ENCODE data around the gene TUBGCP6. TPM values are rescaled to one million over a fixed set of nuclear protein-coding genes. Genes with fewer than 3 reads are reported as not detected.
"Not testable (repeated sequence)": the region's sequence is repeated elsewhere in the genome, so short reads cannot be mapped to it uniquely, and the experiment has no call there.

The TUBGCP6 gene
- polyA plus RNA-seq, 1 experiment = 8.5 TPM

GRCh38 chr22:50275181-50276055, 30.6 kb upstream of the TUBGCP6 start:
- no peak overlapping the region for H3K4me3 ChIP-seq (ENCODE audit: low read depth, low read length)
- H3K27ac ChIP-seq (ENCODE audit: low read depth, low read length) = no peak overlapping the region
- CTCF ChIA-PET = interaction anchor here (0.9 to 1.6 kb wide), 2 partner anchors 12 to 67 kb away, joined by 4 to 7 read pairs; no protein-coding TSS in a partner anchor
- H3K27me3 ChIP-seq (ENCODE audit: control insufficient read depth, insufficient read depth, low read length) = no peaks in the 10 kb centered on the region
- POLR2A ChIA-PET = interaction anchor here (0.8 kb wide), 1 partner anchor 8 kb away, joined by 6 read pairs; no protein-coding TSS in a partner anchor
- H3K9me3 ChIP-seq (ENCODE audit: control insufficient read depth, insufficient read depth, low read length) = peaks cover 15% of the 10 kb centered on the region; the same call in 1 of the 2 replicates
- no peak for DNase-seq (ENCODE audit: low read depth, low spot score)
- TF ChIP-seq, protein P1, sequence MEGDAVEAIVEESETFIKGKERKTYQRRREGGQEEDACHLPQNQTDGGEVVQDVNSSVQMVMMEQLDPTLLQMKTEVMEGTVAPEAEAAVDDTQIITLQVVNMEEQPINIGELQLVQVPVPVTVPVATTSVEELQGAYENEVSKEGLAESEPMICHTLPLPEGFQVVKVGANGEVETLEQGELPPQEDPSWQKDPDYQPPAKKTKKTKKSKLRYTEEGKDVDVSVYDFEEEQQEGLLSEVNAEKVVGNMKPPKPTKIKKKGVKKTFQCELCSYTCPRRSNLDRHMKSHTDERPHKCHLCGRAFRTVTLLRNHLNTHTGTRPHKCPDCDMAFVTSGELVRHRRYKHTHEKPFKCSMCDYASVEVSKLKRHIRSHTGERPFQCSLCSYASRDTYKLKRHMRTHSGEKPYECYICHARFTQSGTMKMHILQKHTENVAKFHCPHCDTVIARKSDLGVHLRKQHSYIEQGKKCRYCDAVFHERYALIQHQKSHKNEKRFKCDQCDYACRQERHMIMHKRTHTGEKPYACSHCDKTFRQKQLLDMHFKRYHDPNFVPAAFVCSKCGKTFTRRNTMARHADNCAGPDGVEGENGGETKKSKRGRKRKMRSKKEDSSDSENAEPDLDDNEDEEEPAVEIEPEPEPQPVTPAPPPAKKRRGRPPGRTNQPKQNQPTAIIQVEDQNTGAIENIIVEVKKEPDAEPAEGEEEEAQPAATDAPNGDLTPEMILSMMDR (IDR thresholded peaks at IDR 0.05; ENCODE audit: low read depth, low read length) = no peak

- Histone ChIP-seq H3K27ac (ENCODE audit: low read depth, low read length) (no peak overlapping the region), H3K4me3 (ENCODE audit: low read depth, low read length) (no peak overlapping the region), H3K27me3 (ENCODE audit: control insufficient read depth, insufficient read depth, low read length) (no peaks in the 10 kb centered on the region), H3K9me3 (ENCODE audit: control insufficient read depth, insufficient read depth, low read length) (peaks cover 15% of the 10 kb centered on the region; the same call in 1 of the 2 replicates)
- TF ChIP-seq, protein P1 (IDR thresholded peaks at IDR 0.05; ENCODE audit: low read depth, low read length) = no peak
- ChIA-PET CTCF (no interaction called here), POLR2A (no interaction called here)
- no peak for DNase-seq (ENCODE audit: low read depth, low spot score)
Measured at GRCh38 chr22:50274771-50275170, 29.9 kb upstream of the TUBGCP6 start.

- CTCF ChIA-PET = no interaction called here
- H3K4me3 ChIP-seq (ENCODE audit: low read depth, low read length) = no peak overlapping the region
- POLR2A ChIA-PET = no interaction called here
- no peak overlapping the region for H3K27ac ChIP-seq (ENCODE audit: low read depth, low read length)
- TF ChIP-seq, protein P1 (IDR thresholded peaks at IDR 0.05; ENCODE audit: low read depth, low read length) = peak; percentile 31
- no peak for DNase-seq (ENCODE audit: low read depth, low spot score)
- peaks cover 15% of the 10 kb centered on the region; the same call in 1 of the 2 replicates for H3K9me3 ChIP-seq (ENCODE audit: control insufficient read depth, insufficient read depth, low read length)
- no peaks in the 10 kb centered on the region for H3K27me3 ChIP-seq (ENCODE audit: control insufficient read depth, insufficient read depth, low read length)
Measured at GRCh38 chr22:50274311-50274710, 29.5 kb upstream of the TUBGCP6 start.

DNA sequence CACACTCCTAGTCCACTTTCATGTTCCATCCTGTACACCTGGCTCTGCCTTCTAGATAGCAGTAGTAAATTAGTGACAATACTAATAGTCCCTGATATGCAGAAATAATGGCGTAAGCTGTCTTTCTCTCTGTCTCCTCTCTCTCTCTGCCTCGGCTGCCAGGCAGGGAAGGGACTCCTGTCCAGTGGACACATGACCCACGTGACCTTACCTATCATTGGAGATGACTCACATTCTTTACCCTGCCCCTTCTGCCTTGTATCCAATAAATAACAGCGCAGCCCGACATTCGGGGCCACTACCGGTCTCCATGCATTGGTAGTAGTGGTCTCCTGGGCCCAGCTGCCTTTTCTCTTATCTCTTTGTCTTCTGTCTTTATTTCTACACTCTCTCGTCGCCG, 29.0 kb upstream of the TUBGCP6 start:
- H3K4me3 ChIP-seq (ENCODE audit: low read depth, low read length); H3K27ac ChIP-seq (ENCODE audit: low read depth, low read length); POLR2A ChIA-PET: not testable (repeated sequence)

DNA sequence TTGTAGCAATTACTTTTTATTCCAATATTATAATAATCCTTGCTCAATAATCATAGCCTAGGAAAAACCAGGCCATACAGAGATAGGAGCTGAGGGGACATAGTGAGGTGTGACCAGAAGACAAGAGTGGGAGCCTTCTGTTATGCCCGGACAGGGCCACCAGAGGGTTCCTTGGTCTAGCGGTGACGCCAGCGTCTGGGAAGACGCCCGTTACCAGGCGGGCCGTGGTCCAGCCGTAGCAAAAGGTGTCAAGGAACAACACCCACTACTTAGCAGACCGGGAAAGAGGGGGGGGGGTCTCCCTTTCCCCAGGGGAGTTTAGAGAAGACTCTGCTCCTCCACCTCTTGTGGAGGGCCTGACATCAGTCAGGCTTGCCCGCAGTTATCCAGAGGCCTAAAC, 28.5 kb upstream of the TUBGCP6 start:
- POLR2A ChIA-PET = interaction anchor here (3.0 kb wide), 1 partner anchor 32 kb away, joined by 9 read pairs; no protein-coding TSS in a partner anchor
- H3K27ac ChIP-seq (ENCODE audit: low read depth, low read length); H3K27me3 ChIP-seq (ENCODE audit: control insufficient read depth, insufficient read depth, low read length); DNase-seq (ENCODE audit: low read depth, low spot score); CTCF ChIA-PET; H3K4me3 ChIP-seq (ENCODE audit: low read depth, low read length): not testable (repeated sequence)
- H3K9me3 ChIP-seq (ENCODE audit: control insufficient read depth, insufficient read depth, low read length) = peaks cover 15% of the 10 kb centered on the region; the same call in 1 of the 2 replicates

More for the DNA sequence above, 29.0 kb upstream of the TUBGCP6 start:
- CTCF ChIA-PET; H3K27me3 ChIP-seq (ENCODE audit: control insufficient read depth, insufficient read depth, low read length); DNase-seq (ENCODE audit: low read depth, low spot score): not testable (repeated sequence)
- peaks cover 15% of the 10 kb centered on the region; the same call in 1 of the 2 replicates for H3K9me3 ChIP-seq (ENCODE audit: control insufficient read depth, insufficient read depth, low read length)
